GM18502 (cell line): ENCODE data around the gene ASAP3.

Experiments
- ATAC-seq: cut with Tn5 transposase; IDR thresholded peaks from one replicate; pipeline ENCODE4 v1.9.1; 2021; ENCODE audit warnings: mild to moderate bottlenecking; ENCODE audit not compliant: unreplicated experiment, poor library complexity

Gene ASAP3

DNA sequence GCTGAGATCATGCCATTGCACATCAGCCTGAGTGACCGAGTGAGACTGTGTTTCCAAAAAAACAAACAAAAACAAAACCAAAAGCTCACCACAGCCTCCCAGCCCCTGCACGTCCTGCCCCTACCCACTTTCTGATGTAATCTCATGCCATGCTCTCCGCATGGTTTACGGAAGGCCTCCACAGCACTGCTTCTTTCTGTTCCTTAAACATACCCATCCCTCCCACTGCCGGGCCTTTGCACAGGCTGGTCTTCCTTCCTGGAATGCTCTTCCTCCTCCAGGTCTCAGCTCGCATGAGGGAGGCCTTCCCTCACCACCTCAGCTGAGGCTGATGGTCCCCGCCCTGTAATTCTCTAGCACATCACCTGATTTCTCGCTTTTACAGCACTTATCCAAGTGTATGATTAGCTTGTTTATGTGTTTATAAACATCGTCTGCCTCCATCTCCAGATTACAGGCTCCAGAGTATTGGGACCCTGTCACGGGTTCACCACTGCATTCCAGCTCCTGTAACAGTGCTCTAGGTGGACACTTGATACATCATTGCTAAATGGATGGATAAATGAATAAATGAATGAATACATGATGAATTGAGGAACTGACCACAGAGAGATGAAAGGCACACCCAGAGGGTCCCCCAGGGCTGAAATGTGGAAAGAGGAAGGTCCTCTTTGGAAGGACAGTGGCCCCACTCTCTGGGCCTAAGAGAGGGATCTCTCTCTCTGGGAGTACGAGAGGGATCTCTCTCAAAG is 81.5 kb downstream of the ASAP3 start:
- no peak for ATAC-seq

DNA sequence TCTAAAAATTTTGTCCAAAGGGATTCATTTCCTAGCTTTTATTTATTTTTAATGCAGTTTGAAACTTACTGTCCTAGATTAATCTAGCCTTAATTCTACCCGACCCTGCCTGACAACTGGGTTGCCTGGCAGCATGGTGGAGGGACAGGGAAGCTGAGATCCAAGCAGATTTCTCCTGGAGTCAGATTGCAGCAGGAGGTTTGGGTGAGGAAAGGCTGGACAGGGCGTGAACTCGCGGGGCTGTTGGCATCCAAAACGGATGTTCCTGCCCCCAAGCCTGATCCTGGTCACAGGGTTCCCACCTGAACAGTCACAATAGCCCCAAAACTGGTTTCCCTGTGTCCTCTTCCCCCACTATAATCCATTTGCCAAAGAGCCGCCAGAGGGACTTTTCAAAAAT is 82.7 kb downstream of the ASAP3 start:
- no peak for ATAC-seq

DNA sequence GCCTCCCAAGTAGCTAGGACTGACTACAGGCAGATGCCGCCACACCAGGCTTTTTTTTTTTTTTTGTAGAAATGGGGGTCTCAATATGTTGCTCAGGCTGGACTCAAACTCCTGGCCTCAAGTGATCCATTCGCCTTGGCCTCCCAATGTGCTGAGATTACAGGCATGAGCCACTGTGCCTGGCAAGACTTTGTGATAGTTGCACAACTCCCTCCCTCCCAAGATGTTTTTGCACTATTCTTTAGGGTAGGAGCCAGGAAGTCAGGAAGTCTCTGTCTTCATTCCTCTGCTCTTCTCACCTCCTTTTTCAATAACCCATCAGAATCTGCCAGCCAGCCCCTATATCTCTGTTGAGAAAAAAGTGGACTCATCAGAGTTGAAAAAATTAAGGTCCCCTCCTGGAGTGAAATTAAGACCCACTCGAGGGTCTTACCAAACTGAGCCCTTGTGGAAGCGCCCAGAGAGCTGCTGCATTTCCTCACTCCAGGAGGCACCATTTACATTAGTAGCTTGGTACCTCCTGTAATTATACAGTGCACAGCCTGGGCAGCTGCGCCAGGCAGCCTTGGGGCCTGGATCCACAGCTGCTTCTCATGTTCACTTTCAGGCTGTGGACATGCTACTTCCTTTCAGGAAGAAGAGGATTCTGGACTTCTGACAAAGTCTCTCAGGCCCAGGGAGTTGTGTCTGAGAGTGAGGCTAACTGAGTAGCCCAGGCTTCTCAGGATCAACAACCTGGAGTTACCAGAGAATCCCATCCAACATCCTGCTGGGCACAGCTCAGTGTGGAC is 83.5 kb downstream of the ASAP3 start:
- ATAC-seq = no peak

DNA sequence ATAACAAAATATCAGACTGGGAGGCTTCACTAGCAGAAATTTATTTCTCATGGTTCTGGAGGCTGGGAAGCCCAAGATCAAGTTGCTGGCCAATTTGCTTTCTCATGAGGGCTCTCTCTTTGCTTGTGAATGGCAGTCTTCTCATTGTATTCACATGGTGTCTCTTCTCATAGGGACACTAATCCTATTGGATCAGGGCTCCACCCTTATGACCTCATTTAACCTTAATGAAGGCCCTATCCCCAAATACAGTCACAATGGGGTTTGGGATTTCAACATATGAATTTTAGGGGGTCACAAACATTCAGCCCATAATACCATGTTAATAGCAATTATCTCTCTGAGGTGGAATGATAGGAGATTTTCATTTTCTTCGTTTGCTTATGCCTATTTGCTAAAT is 84.8 kb downstream of the ASAP3 start:
- ATAC-seq = no peak

DNA sequence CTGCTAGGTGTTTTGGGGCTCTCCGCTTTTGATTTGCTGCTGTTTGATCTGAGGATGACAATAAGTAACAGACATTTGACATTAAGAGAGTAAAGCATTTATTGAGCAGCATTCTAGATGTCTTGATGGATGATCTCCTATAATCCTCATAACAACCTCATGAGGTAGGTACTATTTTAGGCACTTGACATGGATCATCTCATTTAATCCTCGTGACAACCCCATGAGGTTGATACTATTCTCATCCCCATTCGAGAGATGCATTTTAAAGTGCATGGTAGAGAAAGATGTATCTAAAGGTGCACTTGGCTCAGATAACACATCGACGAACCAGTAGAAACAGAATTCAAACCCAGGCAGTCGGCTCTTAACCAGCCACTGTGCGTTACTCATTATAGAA is 86.1 kb downstream of the ASAP3 start:
- ATAC-seq = no peak

DNA sequence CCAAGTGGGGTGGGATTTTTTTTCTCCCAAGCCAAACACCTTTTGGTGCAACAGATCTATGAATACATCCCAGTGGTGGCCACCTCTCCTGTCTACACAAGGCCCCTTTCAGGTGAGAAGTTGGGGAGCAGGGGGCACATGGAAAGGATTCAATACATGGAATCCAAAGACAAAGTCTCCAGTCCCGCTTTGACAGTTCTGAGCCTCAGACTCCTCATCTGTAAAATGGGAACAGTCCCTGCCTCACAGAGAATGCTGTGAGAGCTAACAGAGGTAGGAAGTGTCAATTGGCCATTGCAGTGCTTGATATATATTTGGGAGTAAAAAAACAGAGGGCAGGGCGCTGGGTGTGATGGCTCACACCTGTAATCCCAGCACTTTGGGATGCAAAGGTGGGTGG is 87.6 kb downstream of the ASAP3 start:
- ATAC-seq = no peak

DNA sequence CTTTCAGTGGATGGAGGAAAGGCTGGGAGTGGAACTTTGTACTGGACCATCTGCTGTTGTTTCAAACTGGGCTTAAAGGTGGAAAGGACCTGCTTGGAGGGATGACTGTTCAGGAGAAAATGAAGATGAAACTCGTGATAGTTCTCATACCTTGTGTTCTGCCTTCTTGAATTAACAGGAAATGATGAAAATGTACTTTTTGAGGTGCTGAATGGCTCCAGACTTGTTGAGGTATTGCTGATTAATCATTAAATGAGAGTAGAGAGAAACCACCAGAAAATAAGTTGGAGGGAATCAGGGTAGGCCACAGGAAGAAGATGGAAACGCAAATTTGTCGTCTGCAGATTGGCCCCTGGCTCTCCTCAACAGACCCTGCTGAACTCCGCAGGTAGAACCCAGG is 88.1 kb downstream of the ASAP3 start:
- no peak for ATAC-seq

DNA sequence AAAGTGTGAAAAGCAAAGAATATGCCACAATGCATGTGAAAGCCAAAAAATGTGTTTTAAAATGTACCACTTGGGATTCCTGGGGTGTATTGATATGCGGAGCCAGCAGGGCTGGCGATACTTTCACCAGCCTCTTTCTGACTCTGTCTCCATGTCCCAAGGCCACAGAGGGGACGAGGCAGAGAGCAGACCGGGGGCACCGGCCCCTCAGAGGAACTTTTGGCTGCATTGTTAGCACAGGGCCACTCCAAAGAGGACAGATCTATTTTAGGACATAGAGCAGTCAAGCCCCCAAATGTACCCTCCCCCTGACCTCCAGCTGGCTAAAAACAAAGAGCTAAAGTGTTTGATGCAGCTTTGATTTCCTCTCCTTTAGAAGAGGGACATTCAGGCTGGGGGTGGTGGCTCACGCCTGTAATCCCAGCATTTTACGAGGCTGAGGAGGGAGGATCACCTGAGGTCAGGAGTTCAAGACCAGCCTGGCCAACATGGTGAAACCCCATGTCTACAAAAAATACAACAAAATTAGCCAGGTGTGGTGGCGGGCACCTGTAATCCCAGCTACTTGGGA is 88.7 kb downstream of the ASAP3 start:
- no peak for ATAC-seq

DNA sequence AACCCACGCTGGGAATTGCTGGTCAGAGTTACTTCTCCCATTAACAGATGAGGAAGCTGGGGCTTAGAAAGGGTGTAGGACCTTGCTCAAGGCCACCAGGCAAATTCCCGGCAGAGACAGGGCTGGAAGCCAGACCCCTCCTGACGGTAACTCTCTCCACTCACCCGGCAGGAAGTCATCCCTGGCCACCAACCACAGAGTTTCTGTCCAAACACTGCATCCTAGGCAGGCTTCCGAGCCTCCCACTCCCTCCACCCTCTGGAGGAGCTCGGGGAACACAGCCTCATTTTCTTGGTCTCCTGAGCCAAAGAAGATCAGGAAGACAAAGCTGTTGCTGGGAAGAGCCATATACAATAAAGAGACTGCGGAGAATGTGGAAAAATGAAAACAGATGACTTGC is 89.3 kb downstream of the ASAP3 start:
- ATAC-seq = no peak

DNA sequence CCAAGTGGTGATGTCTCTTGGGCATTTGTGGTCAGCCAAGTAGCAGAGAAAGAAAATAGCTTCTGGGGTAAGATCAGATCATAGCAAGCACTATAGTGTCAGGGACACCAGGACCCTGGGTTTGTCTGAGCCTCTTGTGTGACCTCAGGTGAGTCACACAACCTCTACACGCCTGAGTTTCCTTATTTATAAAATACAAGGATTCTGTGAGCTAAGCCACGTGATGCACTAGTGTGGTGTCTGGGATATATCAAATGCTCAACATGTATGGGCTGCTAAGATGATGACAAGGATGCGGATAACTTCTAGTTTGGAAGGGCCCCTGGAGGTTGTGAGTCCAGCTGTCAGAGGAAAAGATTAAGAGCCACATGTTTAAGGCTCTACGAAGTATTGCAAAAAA is 89.8 kb downstream of the ASAP3 start:
- no peak for ATAC-seq

DNA sequence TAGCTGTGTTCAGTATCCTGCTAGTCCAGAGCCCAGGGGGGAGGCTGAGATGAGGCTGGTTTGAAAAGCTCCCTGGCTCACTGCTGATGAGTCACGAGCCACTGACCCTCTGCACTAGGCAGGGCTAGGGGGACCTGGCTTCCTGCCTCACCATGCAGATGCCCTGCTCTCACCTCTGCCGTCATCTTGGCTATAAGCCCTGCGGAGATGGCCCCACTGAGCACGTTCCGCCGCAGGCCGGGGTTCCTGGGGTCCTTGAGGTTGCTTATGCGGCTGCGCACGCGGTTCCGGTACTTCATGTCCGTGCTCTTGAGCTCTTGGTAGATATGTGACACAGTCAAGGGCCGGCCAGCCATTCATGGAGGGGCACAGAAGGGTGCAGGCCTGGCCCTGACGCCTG is 90.3 kb downstream of the ASAP3 start:
- no peak for ATAC-seq

DNA sequence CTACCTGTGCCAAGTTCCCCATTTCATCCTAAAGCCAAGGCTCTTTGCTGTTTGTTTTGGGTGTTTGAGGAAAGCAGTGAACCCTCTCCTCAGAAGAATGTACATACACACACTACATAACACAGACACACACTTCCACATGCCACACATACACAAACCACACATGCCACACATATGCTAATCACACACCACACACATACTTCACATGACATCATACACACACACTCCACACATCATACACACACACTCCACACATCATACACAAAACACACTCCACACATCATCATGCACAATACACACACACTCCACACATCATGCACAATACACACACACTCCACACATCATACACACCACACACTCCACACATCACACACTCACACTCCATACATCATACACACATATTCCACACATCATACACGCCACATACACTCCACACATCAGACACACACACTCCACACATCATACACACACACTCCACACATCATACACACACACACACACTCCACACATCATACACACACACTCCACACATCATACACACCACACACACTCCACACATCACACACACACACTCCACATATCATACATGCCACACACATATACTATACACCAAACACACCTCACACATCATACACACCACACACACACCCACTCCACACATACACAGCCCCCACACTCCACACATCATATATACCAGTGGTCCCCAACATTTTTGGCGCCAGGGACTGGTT is 91.7 kb downstream of the ASAP3 start:
- ATAC-seq = no peak

DNA sequence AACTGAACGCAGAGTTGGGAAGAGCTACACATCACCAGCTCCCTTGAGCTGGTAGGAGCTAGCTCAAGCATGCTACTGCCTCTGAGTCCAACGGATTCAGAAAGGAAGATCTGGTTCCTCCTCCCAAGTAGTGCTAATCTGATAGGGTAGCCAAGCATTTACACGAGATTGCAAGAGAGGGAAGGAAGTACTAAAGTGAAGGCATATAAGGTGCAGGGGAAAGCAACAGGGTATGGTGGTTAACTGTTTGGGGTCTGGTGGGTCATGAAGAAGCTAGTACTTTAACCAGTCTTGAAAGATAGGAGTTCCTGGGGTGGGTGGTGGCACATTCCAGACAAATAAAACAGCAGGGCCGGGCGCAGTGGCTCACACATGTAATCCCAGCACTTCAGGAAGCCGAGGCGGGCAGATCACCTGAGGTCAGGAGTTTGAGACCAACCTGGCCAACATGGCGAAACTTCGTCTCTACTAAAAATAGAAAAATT is 94.1 kb downstream of the ASAP3 start:
- no peak for ATAC-seq

DNA sequence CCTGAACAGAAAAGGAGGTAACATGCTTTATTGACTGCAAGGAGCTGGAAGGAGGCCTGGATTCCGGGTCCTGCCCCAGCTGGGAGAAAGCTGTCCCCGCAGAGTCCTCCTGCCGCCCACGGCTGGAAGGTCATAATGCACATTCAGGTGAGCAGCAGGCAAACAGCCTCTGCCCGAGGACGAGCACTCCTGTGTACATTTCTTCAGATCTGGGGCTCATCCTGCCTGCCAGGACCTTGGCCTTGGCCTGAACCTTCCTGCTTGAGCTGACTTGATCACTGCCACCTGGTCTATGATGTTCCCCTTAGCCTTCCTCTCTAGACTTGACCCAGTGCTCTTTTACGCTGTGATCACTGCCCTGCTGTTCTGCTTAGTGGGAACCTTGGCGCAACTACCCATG is 96.5 kb downstream of the ASAP3 start:
- ATAC-seq = no peak

DNA sequence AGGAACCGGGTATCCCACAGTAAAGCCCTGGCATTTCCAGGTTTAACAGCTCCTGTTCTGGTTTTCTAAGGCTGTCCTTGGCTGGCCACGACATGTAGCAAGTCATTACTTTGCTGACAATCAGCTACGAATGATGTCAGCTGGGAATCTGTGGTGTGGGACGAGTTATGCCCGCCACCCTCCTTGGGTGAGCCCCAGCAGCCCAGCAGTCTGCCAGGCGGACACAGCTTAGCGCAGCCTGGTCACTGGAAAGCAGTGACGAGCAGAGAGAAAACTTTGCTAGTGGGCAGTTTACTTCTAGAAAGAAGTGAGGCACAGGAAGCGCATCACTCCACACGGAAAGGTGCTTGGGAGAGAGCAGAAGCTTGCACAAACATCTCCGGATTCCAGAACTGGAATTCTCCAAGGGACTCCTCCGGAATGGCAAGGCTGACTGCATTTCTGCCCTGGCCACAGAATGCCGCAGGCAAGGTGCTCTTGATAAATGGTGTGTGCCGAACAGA is 98.8 kb downstream of the ASAP3 start:
- ATAC-seq = no peak

DNA sequence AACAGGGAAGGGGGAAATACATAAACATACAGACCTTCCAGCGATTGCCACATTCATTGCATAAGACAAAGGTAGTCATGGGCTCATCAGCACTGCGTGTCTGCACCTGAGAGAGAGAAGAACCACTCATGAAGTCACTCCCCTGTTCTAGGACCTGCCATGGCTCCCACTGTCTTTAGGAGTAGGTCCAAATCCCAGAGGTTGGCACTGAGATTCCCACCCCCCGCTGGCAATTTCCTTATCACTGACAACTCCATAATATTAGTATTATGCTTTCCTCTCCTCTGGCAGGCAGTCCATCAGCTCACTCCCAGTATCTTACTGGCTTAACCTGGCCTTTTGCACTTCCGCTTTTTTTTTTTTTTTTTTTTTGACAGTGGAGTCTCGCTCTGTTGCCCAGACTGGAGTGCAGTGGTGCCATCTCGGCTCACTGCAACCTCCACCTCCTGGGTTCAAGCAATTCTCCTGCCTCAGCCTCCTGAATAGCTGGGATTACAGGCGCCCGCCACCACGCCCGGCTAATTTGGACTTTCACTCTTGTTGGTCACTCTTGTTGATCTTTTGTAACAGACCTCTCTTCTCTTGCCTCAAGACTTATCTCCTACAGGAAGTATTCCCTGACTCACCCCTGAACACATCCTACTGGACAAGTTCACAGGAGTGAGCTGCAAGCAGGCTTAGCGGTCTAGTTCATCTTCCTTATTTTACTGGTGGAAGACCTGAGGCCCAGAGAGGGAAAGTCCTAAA is 99.5 kb downstream of the ASAP3 start:
- ATAC-seq = no peak

DNA sequence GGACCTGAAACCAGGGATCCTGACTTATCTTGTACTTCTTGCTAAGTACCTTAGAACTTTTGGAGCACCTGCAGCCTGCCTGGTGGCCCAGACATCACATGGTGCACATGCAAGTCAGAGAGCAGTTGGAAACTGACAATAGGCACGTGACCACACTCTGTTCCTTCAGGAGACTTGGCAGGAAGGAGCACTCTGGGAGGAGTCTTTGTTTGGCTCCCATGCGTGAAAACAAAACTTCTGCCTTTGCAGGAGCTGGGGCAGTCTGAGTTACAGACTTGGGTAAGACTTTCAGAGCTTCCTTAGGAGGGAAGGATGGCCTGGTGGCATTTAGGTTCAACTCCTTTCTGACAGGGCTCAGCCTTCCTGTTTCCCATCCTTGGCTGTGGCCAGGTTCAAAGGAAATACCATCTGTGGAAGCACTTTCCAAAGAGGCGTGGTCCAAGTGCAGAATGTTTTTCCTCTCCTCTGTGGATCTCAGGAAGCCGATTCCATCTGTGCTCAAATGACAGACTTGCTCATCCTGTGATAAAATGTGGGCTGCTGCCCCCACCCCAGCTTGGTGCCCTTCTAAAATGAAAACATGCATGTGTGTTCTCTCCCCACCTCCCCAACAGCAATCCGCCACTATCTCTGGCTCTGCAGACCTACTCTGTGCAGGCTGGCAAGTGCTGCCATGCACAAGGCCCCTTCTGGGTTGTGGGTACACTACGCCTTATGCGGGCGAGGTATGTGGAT is 100.2 kb downstream of the ASAP3 start:
- no peak for ATAC-seq

DNA sequence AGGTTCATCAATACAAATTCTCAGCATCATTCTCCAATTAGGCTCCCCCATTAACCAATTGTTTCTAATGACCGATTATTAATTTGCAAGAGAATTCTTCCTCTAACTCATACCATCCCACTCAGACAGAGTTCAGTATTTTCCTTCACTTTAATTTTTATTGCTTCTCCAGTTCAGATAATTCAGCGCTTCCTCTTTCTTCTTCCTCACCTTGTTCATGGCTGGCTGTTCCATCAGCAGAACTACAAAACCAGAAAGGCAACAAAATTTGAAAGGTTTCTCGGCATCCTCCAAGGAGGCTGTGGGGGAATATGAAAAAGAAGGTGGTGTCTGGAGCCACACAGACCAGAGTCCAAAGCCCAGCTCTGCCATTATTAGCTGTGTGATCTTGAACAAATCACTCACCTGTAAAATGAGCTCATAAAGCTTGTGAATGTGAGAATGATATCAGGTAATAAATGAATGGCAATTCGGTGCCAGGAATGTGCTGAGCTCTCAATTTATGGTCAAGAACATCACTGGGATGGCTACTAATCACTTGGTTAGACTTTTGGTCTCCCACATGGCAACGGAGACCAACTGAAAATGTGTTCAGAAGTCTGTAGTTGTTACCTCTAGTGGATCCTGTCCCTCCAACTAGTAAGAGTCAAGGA is 102.6 kb downstream of the ASAP3 start:
- no peak for ATAC-seq

DNA sequence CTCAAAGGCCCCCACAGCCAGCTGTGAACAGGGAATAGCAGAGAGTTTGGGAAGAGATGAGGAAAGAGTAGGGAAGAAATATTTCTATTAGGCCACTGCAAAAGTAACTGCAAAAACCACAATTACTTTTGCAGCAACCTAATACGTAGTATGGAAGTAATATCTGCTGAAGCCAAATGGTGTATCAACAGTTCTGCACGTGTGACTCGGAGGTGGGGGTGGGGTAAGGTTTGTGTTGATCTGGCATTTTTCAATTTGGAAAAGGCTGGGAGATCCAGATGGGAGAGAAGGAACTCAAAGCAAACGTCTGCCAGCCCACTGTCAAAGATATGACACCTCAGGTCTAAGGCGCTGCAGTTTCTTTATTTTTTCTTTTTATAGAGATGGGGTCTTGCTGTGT is 103.3 kb downstream of the ASAP3 start:
- no peak for ATAC-seq
